ENCODE data around the gene TRIP11.

Gene TRIP11

DNA sequence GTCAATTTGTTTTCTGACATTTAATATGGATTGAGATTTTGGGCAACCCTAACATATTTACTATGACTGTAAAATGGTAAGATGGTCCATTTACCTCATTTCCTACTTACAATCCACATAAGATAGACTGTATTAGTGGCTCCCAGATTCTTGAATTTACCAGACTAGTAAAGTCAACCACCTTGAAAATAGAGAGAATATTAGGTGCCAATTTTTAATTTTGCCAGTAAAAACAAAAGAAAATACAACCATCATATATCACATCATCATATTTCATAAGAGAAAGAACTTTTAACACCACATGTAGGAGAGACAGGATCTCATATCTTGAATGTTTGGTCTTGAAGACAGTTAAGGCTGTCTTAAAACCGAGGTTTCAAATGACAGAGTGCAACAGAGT is 84.7 kb downstream of the TRIP11 start:
- DNase-seq (ENCODE audit: low spot score): no peak

DNA sequence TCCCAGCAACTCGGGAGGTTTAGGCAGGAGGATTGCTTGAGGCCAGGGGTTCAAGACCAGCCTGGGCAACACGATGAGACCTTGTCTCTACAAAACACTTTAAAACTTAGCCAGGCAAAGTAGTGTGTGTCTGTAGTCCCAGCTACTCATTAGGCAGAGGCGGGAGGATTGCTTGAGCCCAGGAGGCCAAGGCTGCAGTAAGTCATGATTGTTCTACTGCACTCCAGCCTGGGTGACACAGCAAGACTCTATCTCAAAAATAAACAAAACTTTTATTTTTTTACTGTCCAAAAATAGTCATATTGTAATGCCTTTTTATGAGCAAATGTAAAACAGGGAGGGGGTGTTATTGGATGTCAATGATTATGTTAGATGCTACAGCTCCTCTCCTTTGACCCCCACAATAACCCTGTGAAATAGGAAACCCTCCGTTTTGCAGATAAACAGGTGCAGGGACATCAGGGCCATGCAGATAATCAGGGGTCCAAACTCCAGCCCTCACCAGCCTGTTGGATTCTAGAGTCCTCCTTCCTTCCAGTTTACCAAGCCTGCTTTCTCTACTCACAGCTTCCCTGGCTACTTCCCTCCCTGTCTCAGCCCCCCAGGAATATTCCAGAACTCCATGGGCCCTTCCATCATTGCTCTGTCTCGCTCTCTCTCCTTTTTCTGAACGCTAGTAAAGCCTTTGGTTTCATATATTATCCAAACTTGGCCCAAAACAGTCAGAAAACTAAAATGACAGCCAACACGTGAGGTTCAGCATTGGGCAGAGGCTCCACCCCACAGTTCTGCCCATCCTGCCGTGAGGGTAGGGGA is 86.5 kb downstream of the TRIP11 start:
- no peak for DNase-seq (ENCODE audit: low spot score)

DNA sequence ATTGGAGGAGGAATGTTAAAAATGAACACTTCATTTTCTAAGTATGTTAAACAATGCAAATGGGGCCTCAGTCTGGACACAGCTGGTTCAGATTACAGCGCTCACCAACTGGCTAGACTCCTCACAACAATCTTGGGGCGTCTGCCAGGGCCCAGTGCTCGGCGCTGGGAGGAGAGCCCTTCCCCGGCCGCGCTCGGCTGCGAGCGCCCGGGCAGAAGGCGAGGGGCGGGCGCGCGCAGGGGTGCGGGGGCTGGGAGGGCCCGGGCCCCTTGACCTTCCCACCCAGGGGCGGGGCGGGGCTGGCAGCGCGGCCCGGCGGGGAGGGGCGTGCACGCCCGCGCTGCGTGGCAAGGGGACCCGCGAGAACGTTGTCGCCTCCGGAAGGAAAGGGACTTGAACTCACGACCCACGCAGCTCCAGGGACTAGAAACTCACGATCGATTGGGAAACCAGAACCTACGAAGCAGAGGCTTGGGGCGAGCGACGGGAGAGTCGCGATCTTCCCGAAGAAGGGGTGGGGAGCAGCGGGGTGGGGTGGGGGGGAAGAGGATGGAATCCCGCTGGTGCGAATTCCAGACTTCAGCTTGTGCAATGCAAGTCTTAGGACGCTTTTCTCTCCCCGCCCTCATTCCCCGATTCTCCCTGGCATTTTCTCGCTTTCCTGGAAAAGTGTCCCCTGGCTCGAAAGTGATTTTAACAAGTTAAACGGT is 92.2 kb downstream of the TRIP11 start, which contains the start of gene FBLN5:
Gene FBLN5, minus strand, starts transcription at position 220 of the 710 bp plus-strand sequence. CDS start 465 bp downstream, outside the sequence.
- DNase-seq (ENCODE audit: low spot score): peak; percentile 86

DNA sequence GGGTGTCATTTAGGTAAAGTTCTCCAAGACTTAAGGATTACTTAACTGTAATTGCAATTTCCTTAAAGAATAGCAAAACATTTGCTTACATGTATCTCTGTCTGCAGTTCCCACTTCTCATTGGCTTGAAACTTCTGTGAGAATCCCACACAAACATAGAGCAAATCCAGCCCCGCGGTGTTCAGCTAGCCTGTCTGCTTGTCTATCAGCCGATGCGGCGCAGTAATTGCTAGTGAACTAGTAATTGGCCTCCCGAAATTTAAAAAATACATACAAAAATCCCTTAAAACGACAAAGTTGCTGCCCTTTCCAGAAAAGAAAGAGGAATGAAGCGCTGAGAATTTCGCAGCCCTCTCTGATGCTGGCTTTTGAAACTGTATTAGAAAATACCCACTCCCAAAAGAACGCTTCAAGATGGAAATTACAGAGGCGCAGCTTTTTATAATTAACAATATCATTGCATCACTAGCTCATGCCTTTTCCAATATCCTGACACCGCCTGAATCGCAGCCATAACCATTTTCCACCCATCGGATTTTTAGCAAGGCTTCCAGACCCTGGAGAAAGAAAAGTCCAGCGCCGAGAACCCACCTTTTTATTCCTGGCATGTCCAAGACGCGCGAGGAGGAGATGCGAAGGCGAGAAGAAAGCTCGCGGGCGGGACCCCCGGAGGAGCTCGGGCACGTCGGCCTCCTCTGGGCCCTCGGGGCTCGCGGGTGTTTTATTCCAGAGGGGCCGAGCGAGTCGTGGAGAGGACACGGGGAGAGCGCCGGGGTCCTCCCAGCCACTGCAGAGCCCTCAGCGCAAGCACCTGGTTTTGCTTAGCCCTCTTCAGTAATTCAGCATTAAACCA is 93.0 kb downstream of the TRIP11 start:
- peak; percentile 73 for DNase-seq (ENCODE audit: low spot score)

DNA sequence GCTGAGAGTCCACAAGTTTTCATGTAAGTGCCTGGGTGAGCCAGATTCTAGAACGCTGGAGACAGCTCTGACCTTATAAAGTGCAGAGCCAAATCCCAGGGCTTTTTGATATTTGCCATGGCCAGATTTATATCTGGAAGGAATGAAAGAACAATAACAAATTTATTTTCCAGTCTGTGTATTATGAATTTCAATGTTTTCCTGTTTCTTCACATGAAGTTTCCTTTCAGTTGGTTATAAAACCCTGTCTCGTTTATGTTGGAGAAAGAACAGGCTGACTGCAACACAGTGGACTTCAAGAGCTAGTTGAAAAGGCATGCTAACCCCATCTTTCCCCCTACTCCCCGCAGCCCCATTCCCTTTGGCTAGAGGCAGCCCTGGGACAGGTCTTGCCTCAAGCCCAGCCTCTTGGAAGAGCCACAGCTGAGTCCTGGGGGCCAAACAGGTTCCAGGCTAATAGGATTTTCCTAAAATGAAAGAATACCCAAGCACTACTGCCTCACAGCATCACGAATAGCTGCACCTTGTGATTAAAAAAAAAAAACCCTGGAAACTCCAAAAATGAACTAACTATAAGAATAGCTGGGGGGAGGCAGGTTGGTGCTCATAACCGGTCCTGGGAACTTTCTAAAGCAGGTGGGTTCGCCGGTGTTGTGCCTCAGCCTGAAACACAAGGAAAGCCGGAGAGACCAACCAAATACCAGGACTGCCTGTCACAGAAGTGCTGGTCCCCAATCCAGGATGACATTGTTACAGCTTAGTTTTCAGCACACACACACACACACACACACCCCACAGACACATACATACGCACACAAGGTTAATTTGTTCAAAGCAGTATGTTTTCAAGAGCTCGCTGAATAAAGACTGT is 93.9 kb downstream of the TRIP11 start:
- DNase-seq (ENCODE audit: low spot score): no peak

DNA sequence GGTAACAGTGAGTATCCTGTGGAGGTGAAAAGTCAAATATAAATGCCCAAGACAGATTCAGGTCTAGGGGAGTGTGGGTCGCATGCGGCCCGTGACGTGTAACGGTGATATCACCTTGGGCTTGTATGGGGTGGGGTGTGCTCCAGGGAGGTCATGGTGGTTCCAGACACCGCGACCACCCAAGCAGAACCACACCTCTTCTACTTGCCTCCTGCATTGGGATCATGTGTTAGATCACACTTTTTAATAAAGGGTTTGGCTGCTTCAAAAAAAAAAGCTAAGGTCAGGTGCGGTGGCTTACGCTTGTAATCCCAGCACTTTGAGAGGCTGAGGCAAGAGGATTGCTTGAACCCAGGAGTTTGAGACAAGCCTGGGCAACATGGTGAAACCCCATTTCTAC is 96.9 kb downstream of the TRIP11 start:
- no peak for DNase-seq (ENCODE audit: low spot score)

DNA sequence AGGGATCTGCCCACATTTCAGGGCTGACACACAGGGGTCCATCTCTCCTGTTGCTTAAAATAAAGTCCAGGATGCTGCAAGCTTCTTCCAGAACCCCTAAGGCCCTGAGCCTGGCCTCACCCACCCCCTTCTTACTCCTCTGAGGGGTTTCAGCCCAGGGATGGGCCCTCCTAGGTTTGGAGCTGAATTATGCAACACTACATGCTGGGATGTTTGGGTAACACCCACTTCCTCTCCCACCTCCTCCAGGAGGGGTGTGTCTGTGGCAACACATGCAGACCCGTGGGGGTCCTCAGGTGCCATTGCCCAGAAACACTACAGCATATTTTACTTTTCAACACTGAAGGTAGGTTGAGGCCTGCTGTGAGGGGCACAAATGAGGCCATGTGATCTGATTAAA is 97.7 kb downstream of the TRIP11 start:
- DNase-seq (ENCODE audit: low spot score): no peak

DNA sequence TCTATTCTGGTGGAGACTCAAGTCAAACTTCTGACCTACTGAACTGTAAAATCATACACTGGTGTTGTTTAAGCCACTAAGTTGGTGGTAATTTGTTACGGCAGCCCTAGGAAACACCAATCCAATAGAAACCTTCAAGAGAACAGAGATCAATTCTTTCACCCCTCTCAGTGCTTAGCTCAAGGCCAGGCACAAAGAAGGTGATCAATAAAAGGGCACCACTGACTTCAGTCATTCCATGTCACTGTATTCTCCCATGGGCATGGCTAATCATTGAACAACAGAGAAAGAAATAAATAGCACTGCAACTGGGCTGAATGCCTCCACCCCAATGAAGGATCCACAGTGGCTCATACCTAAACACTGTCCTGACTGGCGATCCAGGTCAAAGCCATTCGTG is 99.7 kb downstream of the TRIP11 start:
- DNase-seq (ENCODE audit: low spot score): no peak

DNA sequence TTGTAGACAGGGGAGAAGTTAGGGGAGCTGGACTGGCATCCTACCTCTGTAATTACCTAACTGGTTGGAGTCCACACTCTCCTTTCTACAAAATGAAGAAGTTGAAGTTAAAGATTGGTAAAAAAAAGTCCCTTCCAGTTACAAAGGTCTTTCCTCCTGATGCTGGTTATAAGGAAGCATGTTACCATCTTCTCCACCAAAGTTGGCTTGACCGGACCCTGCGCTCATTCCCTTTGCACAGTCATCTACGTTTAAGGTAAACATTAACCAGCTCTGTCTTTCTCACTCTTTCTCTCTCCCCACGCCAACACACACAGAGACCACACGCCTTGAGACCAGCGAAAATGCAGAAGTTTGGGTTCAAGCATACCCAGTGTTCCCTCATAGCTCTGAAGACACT is 104.3 kb downstream of the TRIP11 start:
- DNase-seq (ENCODE audit: low spot score): no peak

DNA sequence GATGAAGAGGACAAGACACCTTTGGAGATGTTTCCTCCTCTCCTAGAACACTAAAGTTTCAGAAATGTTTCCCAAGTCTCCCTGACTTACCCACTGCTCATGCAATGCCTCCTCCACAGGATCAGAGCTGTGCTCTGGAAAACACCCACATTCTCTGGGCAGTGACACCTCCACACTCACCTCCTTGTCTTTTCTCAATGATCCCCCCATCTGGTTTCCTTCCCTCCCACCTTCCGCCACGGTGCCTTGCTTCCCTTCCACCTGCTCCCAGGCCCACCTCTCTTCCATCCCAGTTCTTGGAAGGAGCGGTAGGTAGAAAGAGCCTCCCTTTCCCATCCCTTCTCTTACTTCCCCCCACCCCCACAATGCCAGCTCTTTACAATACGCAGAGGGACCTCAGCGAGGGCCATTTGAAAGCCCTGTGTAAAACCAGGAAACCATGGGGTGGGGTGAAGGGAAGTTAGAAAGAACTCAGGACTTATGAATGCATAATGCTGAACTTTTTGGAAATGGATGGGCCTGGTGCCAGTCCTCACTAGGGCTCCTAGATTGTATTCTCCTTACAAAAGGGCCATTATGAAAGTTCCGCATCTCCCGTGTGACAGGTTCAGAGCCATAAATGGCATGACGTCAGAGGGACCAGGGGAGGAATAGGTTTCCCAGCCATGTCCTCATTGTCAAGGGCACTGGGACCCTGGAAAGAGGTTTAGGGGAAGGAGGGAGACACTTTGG is 105.1 kb downstream of the TRIP11 start:
- DNase-seq (ENCODE audit: low spot score): no peak

DNA sequence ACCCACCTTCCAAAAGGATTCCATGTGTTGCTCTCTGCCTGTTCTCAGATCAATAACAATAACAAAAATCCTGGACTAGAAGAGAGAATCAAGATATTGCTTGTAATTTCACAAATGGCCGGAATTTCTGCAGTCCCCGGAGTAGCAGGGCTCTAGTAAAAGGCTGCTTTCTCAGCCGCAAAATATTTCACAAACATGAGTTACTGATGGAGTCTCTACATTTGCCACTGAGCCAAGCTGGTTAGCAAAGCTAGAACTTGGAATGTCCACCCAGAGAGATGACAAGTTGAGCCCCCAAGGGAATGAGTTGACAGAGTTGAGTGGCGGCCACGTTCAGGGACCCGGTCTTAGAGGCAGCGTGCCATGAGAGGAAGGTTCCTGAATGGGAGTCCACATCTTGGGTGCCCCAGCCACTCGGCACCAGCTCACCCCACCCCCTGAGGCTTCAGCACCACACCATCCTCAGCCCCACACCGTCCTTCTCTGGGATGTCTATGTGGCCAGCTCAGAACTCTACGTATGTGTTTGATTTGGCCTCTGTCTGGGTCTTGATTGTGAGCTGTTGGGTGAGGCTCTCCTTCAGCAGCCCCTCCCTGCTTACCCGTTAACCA is 108.3 kb downstream of the TRIP11 start:
- DNase-seq (ENCODE audit: low spot score): no peak

DNA sequence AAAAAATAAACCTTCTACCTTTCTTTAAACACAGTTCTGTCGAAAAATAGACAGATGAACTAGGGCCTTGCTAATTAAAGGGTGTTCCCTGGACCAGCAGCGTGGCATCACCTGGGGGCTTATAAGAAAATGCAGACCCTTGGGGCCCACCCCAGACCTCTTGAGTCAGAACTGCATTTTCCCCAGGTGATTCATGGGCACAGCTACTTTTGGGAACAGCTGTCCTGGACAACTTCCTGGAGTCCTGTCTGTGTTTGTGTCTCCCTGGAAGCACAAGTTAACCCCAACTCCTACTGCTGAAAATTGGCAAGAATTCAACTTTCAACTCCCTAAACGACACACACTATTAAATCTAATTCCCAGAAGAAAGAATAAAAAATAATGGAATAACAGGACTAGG is 110.2 kb downstream of the TRIP11 start:
- DNase-seq (ENCODE audit: low spot score): no peak

DNA sequence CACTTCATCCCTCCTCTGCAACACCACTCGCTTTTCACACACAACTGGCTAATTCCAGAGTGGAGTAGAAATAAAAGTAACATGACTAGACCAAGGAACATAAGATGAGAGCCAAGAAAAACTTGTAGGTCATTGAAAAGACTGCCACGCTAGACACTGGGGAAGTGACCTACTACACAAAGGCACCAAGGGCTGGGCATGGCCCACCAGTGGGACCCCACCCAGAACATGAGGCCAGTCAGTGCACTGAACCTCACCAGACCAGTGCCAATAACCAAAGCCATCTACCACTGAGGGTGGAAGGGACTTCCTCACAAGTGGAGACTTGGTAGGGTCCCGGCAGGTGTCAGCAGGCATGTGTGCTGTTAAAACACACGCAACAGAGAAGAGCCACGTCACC is 112.1 kb downstream of the TRIP11 start:
- no peak for DNase-seq (ENCODE audit: low spot score)

DNA sequence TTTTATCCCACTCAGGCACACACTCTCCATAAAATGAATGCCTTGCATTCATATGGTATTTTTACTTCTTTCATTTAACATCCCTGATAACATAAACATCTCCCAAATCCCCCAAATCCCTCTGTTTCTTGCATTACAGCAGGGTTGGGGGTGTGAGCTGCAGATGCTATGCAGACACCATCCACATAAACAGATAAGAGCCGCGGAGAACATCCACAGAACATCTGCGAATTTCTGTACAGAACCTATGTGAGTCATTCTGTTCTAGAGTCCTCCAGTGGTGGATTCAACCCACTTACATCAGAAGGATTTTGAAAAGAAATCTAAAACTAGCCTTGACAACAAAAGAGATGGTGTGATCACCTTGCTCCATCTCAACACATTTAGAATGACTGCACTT is 112.7 kb downstream of the TRIP11 start:
- DNase-seq (ENCODE audit: low spot score): no peak

DNA sequence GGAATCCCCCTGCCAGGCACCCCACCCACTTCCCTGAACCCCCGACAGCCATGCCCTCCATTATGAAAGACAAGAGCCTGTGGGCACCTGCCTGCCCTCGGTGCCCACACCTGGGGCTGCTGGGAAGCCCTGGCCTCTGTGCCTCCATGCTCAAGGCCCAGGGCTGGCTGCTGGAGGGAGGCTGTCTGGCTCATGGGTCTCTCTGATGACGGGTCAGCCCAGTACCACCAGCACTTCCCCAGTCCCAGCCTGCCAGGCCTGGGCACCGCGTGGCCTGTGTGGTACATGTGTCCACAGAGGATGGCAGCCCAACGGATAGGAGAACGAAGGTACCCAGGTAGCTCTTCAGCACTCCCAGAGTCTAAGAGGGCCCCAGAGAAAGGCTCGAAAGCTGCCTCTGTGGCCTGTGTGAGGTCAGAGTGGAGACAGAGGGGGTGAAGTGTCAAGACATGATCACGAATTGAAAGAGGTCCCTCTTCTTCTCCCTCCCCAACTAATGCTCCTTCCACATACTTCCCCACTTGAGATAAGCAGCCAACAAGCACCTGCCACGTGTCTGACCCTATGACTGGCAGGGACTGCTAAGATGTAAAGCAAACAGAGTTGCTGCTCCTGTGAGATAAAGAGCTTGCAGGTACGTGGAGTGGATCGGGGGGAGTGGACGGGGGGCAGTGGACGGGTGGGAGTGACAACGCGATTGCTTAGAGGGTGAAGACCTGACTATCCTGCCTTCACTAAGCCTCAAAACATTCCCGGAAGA is 113.5 kb downstream of the TRIP11 start:
- DNase-seq (ENCODE audit: low spot score): no peak

DNA sequence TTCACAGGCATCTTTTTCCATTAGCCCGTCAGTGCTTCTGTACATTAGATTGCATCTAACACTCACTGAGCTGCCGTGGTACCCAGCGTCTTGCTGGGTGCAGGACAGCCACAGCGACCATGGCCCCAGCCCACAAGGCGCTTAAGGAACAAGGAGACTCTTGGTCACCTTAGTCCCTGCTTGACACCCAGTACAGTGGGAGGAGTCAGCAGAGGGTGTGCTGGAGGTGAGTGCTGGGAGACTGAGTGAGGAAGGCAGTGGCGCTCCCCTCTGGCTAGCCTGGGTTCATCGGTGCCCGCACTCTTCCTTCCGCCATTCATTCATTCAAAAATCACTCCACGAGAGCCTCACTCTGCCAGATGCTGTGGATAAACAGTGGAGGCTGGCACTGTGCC is 114.1 kb downstream of the TRIP11 start:
- DNase-seq (ENCODE audit: low spot score): no peak

DNA sequence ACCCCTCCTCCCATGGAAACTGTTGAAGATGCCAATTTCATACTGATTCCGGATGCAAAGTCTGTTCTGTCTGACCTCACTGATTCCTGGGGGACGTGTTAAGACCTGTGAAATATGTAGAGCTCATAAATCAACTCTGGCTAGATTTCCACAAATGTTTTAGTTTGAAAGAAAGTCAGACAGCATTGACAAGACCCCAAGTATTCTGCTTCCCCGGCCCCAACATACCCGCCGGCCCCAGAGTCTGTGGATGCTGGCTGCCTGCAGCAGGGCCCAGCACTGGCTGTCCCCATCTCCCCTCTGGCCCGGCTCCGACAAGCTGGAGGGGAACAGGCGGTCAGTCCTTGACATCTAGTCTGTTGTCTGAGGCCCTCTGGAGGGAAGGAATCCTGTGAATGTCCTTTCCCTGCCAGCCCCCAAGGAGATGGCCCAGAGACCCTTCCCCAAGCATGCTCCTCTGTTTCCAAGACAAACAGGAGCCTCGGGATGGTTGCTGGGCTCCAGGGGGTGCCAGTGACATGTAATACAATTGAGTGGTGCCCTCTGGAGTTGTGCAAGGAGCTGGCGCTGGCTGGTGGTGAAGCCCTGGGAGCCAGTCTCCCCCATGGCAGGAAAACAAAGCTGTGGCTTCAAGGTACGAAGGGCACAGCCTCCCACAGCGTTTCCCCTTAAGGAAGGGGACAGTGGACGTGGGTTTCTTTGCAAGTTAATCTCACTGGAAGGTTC is 114.7 kb downstream of the TRIP11 start:
- no peak for DNase-seq (ENCODE audit: low spot score)

DNA sequence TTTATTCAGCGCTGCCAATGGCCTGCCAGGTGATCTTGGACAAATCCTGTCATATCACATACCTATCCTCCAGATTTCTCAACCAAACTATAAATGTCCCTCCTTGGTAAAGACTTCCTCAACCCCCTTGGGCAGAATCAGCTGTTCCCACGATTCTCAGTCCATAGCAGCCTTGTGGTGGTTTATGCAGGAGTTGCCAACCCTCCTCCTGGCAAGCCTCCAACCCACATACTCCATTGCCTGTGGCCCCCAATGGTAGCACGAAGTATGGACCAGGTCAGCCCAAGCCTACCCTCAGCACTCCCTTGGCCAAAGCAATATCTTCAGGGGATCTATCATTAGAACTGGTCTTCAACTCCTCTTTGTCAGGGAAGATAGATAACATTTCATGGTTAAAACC is 119.3 kb downstream of the TRIP11 start:
- DNase-seq (ENCODE audit: low spot score): no peak

DNA sequence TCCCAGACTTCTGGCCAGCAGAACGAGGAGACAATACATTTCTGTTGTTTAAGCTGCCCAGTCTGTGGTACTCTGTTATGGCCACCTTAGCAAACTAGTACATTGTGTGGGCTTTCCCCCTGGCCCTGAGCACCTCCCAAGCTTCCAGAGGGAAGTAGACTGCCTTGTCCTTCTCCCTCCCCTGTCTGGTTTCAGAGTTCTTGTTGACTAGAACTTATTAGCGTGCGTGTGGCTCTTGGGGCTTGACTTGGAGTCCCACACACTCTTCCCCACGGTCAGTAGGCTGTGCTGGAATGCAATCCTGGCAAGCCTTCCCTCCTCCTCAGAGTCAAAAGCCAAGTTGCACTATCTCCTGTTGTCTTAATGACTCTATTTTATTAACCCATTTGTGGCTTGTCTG is 120.0 kb downstream of the TRIP11 start:
- DNase-seq (ENCODE audit: low spot score): no peak

Data from left forelimb (tissue), 1 donor.